Activated B cell treated with CpG ODN at 0.5 μM for 24 hours (primary cell): ENCODE measurements around the gene TRIM56. TPM values are rescaled to one million over a fixed set of nuclear protein-coding genes. Genes with fewer than 3 reads are reported as not detected.
A peak's percentile ranks its signal among the peaks of the same experiment; 100 is the strongest.
"Not testable (repeated sequence)": the region's sequence is repeated elsewhere in the genome, so short reads cannot be mapped to it uniquely, and the experiment has no call there.

Experiments used
- ATAC-seq: fragments of 200-7000 bp; cut with Tn5 transposase; one replicate; pipeline ENCODE4 v1.10.0; 2021; ENCODE audit warnings: low read depth, mild to moderate bottlenecking, moderate library complexity
- CTCF ChIA-PET: fragments of 350-600 bp; sonication (Branson Sonifier 250); formaldehyde crosslinking; loops from one replicate; lab custom pipeline; 2021; ENCODE audit warnings: antibody characterized with exemption; lab: Charles Lee
- POLR2A ChIA-PET: fragments of 350-600 bp; sonication (Branson Sonifier 250); formaldehyde crosslinking; loops from one replicate; lab custom pipeline; 2021; ENCODE audit warnings: antibody characterized with exemption; lab: Charles Lee
- DNase-seq: peaks from one replicate; pipeline ENCODE4 v3.0.0; 2022
- H3K27ac Mint-ChIP-seq: one replicate; pipeline ENCODE4 v1.8.0; 2020; ENCODE audit warnings: mixed read lengths
- H3K27me3 Mint-ChIP-seq: one replicate; pipeline ENCODE4 v1.8.0; 2021; ENCODE audit warnings: mixed read lengths
- H3K36me3 Mint-ChIP-seq: one replicate; pipeline ENCODE4 v1.8.0; 2021; ENCODE audit warnings: low read depth, mixed read lengths
- H3K4me1 Mint-ChIP-seq: one replicate; pipeline ENCODE4 v1.8.0; 2021; ENCODE audit warnings: mixed read lengths
- H3K4me3 Mint-ChIP-seq: one replicate; pipeline ENCODE4 v1.8.0; 2020; ENCODE audit warnings: mild to moderate bottlenecking, mixed read lengths
- H3K9me3 Mint-ChIP-seq: one replicate; pipeline ENCODE4 v1.8.0; 2020; ENCODE audit warnings: mixed read lengths
- intact Hi-C: fragments of 100-400 bp; cut with micrococcal nuclease; formaldehyde crosslinking; loops from one replicate; pipeline ENCODE4 v1.15.1; 2024
- total RNA-seq: library from RNA; stranded (reverse); gene quantifications from 2 replicates; pipeline ENCODE4 v1.2.3, GENCODE V29; 2022
- TF ChIP-seq, protein P1 (sequence below): fragments of 200-600 bp; IDR thresholded peaks from one replicate; pipeline ENCODE4 v1.8.0; 2022; ENCODE audit warnings: antibody characterized with exemption, mild to moderate bottlenecking

TRIM56 gene
- total RNA-seq, 1 donor from 2014 or later: 57.5 TPM

DNA sequence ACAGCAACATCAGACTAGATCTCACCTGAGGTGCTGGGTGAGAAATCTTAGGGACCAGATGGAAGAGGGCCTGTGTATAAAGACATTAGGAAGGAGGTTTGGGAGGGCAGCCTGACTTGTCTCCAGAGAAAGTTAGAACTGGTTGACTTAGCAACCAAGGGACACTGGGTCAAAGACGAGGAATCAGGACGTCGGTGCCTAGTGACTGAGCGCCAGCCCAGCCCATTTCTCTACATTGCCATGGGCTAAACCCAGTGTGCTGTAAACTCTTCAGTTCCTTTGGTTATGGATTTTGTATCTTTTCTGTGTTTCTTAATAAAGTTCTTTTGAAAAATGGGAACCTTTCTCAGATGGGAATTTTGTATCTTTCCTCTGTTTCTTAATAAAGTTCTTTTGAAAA lies 12.3 kb downstream of the TRIM56 start:
- H3K27me3 Mint-ChIP-seq: peaks cover 19% of the 10 kb centered on the region
- TF ChIP-seq, protein P1, sequence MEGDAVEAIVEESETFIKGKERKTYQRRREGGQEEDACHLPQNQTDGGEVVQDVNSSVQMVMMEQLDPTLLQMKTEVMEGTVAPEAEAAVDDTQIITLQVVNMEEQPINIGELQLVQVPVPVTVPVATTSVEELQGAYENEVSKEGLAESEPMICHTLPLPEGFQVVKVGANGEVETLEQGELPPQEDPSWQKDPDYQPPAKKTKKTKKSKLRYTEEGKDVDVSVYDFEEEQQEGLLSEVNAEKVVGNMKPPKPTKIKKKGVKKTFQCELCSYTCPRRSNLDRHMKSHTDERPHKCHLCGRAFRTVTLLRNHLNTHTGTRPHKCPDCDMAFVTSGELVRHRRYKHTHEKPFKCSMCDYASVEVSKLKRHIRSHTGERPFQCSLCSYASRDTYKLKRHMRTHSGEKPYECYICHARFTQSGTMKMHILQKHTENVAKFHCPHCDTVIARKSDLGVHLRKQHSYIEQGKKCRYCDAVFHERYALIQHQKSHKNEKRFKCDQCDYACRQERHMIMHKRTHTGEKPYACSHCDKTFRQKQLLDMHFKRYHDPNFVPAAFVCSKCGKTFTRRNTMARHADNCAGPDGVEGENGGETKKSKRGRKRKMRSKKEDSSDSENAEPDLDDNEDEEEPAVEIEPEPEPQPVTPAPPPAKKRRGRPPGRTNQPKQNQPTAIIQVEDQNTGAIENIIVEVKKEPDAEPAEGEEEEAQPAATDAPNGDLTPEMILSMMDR: no peak
- POLR2A ChIA-PET: no interaction called here
- no peak overlapping the region for H3K27ac Mint-ChIP-seq
- no peaks in the 10 kb centered on the region for H3K9me3 Mint-ChIP-seq
- intact Hi-C loops: loop anchor here (1.0 kb wide), 1 partner anchor 20 kb away; no protein-coding TSS in a partner anchor
- DNase-seq (no peak), ATAC-seq (no peak)
- H3K4me3 Mint-ChIP-seq: no peak overlapping the region
- CTCF ChIA-PET: no interaction called here
- peaks cover 10% of the 10 kb centered on the region for H3K36me3 Mint-ChIP-seq
- H3K4me1 Mint-ChIP-seq: no peaks in the 10 kb centered on the region

DNA sequence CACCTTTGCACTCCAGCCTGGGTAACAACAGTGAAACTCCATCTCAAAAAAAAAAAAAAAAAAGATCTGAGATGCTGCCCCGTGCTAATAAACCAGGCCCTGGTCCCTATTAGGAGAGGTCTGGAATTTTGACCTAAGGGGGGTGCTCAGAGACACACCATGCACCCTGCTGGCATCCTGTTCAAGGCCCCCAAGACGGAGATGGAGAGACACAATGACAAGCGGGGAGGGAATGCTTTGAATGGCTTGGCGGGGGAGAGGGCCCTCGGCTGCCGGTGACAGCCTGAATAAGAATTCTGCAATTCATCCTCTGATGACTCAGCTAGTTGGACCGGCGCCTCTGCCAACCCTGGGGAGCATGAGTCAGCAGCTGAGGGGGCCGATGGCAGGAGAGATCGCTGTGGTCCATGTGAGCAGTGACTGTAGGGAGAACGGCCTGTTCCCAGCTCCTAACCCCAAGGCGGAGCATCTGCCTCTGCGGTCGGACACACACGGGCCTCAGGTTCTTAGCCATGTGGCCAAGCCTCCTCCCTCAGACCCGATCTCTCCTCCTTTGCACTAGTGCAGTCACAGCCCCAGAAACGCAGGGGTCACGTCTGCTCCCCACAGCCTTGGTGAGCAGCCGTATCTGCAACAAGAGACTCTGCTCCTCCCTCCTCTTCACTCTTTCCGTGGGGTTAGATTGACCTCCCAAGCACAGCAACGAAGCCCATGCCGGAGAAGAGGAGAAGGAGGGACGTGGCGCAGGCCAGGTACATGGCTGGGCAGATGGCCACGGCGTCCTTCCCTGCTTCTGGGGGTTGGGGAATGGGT lies 14.9 kb downstream of the TRIM56 start:
- H3K36me3 Mint-ChIP-seq: no peaks in the 10 kb centered on the region
- ATAC-seq (peak; percentile 28), DNase-seq (no peak)
- H3K27ac Mint-ChIP-seq: no peak overlapping the region
- no peaks in the 10 kb centered on the region for H3K4me1 Mint-ChIP-seq
- peaks cover 33% of the 10 kb centered on the region for H3K27me3 Mint-ChIP-seq
- no peaks in the 10 kb centered on the region for H3K9me3 Mint-ChIP-seq
- TF ChIP-seq, protein P1: no peak
- H3K4me3 Mint-ChIP-seq: no peak overlapping the region
- POLR2A ChIA-PET: interaction anchor here (0.7 to 0.9 kb wide), 2 partner anchors 10 to 151 kb away, joined by 3 to 4 read pairs; no protein-coding TSS in a partner anchor
- intact Hi-C loops: loop anchor here (1.0 kb wide), 1 partner anchor 38 kb away; no protein-coding TSS in a partner anchor
- CTCF ChIA-PET: no interaction called here

DNA sequence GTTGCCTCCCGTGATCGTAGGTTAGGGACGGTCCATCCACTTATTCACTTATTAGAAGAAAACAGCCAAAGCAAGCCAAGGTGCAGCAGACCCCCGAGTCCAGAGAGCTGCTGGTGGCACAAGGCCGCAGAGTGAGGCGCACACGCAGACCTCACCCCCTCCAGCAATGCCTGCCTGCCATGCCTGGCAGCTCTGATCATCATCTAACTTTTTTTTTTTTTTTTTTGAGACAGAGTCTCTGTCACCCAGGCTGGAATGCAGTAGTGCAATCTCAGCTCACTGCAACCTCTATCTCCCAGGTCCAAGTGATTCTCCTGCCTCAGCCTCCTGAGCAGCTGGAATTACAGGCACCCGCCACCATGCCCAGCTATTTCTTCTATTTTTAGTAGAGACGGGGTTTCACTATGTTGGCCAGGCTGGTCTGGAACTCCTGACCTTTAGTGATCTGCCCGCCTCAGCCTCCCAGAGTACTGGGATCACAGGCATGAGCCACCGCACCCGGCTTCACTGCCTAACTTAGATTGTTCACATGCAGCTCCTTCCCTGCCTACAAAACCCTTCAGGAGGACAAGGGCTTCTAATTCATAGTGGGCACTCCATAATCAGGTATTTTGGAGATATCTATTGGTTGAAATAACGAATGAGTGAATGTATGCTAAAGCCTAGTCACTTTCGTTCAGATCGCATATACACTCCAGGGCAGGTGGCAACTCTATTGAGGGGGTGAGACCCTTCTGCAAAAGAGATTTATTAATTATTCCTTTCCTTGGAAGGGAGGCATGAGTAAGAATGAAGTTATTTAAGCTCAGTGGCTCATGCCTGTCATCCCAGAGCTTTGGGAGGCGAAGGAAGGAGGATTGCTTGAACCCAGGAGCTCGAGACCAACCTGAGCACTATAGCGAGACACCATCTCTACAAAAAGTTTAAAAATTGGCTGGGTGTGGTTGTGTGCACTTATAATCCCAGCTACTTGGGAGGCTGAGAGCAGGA lies 15.9 kb downstream of the TRIM56 start:
- ChIA-PET POLR2A (interaction anchor here (0.7 to 0.9 kb wide), 2 partner anchors 11 to 14 kb away, joined by 4 to 6 read pairs; no protein-coding TSS in a partner anchor), CTCF (no interaction called here)
- no peak overlapping the region for H3K4me3 Mint-ChIP-seq
- no peaks in the 10 kb centered on the region for H3K9me3 Mint-ChIP-seq
- no peak for DNase-seq
- ATAC-seq: no peak
- no peak overlapping the region for H3K27ac Mint-ChIP-seq
- TF ChIP-seq, protein P1: no peak
- no peaks in the 10 kb centered on the region for H3K4me1 Mint-ChIP-seq
- H3K36me3 Mint-ChIP-seq: no peaks in the 10 kb centered on the region
- intact Hi-C loops: loop anchor here (1.0 kb wide), 1 partner anchor 37 kb away; no protein-coding TSS in a partner anchor
- H3K27me3 Mint-ChIP-seq: peaks cover 33% of the 10 kb centered on the region

DNA sequence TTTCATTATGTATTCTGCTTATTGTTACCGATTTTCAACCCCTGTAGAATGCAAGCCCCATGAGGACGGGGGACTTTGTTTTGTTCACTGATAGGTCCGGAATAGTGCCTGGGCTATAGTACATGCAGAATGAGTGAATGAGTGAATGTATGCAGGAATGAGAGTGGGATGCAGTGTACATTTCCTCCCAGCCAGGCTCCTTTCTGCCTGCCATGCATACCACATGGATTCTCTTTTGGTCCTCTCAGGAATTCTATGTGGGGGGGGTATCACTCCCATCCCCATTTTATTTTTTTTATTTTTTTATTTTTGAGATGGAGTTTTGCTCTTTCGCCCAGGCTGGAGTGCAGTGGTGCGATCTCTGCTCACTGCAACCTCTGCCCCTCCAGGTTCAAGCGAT lies 16.7 kb downstream of the TRIM56 start:
- H3K36me3 Mint-ChIP-seq: no peaks in the 10 kb centered on the region
- ChIA-PET CTCF (no interaction called here), POLR2A (no interaction called here)
- ATAC-seq (no peak), DNase-seq (no peak)
- TF ChIP-seq, protein P1: no peak
- no peaks in the 10 kb centered on the region for H3K9me3 Mint-ChIP-seq
- intact Hi-C loops: no loop called here
- no peak overlapping the region for H3K4me3 Mint-ChIP-seq
- H3K4me1 Mint-ChIP-seq: no peaks in the 10 kb centered on the region
- no peak overlapping the region for H3K27ac Mint-ChIP-seq
- peaks cover 35% of the 10 kb centered on the region for H3K27me3 Mint-ChIP-seq

DNA sequence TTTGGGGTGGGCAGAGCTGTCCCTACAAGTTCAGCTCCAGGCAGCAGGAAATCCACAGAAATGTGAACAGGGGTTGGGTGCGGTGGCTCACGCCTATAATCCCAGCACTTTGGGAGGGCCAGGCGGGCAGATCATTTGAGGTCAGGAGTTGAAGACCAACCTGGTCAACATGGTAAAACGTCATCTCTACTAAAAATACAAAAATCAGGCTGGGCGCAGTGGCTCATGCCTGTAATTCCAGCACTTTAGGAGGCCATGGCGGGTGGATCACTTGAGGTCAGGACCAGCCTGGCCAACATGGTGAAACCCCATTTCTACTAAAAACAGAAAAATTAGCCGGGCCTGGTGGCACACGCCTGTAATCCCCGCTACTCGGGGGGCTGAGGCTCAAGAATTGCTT lies 18.4 kb downstream of the TRIM56 start:
- H3K4me3 Mint-ChIP-seq, H3K9me3 Mint-ChIP-seq, intact Hi-C loops, H3K27ac Mint-ChIP-seq, H3K4me1 Mint-ChIP-seq, H3K36me3 Mint-ChIP-seq, DNase-seq, CTCF ChIA-PET, ATAC-seq, POLR2A ChIA-PET: not testable (repeated sequence)
- H3K27me3 Mint-ChIP-seq: peaks cover 37% of the 10 kb centered on the region
